K562 (cell line): ENCODE data around the gene FRAT2. TPM values are rescaled to one million over a fixed set of nuclear protein-coding genes. Genes with fewer than 3 reads are reported as not detected.

Experiments used
- ATAC-seq: fragments of 200-7000 bp; cut with Tn5 transposase; 3 replicates; pipeline ENCODE4 v1.9.1; 2020; ENCODE audit warnings: moderate library complexity
- BruUV-seq: library from RNA; stranded (reverse); fragments of 400-500 nt; replicated peaks from 2 replicates; lab custom pipeline; 2021; lab: Mats Ljungman, UMichigan
- CTCF ChIA-PET: fragments of 300-600 bp; formaldehyde crosslinking; extraction: SDS; loops from one replicate; lab custom pipeline; 2021; ENCODE audit warnings: low intra/inter-chr PET ratio; lab: Yijun Ruan, JAX
- POLR2A ChIA-PET: fragments of 300-600, 350-650 bp; sonication (Branson Sonifier 250); formaldehyde crosslinking; extraction: SDS; loops from one replicate; lab custom pipeline; 2021; ENCODE audit warnings: antibody characterized with exemption, inconsistent platforms; lab: Yijun Ruan, JAX
- DNase-seq, 4 experiments: peaks; one replicate each; pipeline versions ENCODE4 v3.0.0 to v3.0.0-alpha.2; 2011 to 2018; ENCODE audit warnings: low spot score in 3 of 4, mixed read lengths in 3 of 4; ENCODE audit errors: extremely low read depth in 1 of 4
- FAIRE-seq: peaks from 2 replicates; lab custom pipeline; 2011; peaks lifted over from hg19 to GRCh38; lab: Jason Lieb, UNC
- H2AFZ ChIP-seq: 2 replicates; pipeline ENCODE4 v1.6.0; 2011; ENCODE audit warnings: low read depth, low read length, control low read depth, inconsistent platforms
- H3K27ac ChIP-seq: fragments of 200-600 bp; 3 replicates; pipeline ENCODE4 v1.8.0; 2011; ENCODE audit warnings: low read depth, mild to moderate bottlenecking, control low read depth, inconsistent platforms, low read length, moderate library complexity, mixed read lengths; ENCODE audit errors: extremely low read depth
- H3K27me3 ChIP-seq, 2 experiments: fragments of 300-600 bp in 1 of 2; 2 replicates in 1 of 2; 3 replicates in 1 of 2; pipeline versions ENCODE4 v1.6.0 to v1.8.0; 2011; ENCODE audit warnings: inconsistent platforms in 2 of 2, low read length in 2 of 2, mild to moderate bottlenecking in 1 of 2, mixed read lengths in 1 of 2, moderate library complexity in 1 of 2; ENCODE audit not compliant: control insufficient read depth in 2 of 2, insufficient read depth in 2 of 2
- H3K36me3 ChIP-seq: fragments of 300-600 bp; 3 replicates; pipeline ENCODE4 v1.8.0; 2011; ENCODE audit warnings: mild to moderate bottlenecking, low read length, inconsistent platforms; ENCODE audit not compliant: control insufficient read depth, insufficient read depth
- H3K4me1 ChIP-seq, 2 experiments: fragments of 200-600 bp in 1 of 2; replicated peaks in 1 of 2; 2 replicates in 1 of 2; 3 replicates in 1 of 2; pipeline versions ENCODE4 v1.5.1 to v1.8.0; 2011; ENCODE audit warnings: inconsistent platforms in 2 of 2, low read length in 2 of 2, mild to moderate bottlenecking in 1 of 2, mixed read lengths in 1 of 2, moderate library complexity in 1 of 2; ENCODE audit not compliant: control insufficient read depth in 2 of 2, insufficient read depth in 2 of 2
- H3K4me2 ChIP-seq: 2 replicates; pipeline ENCODE4 v1.6.1; 2011; ENCODE audit warnings: low read length, control low read depth, inconsistent platforms, mixed read lengths; ENCODE audit not compliant: insufficient read depth
- H3K4me3 ChIP-seq: fragments of 200-600 bp; sonication (generic), shearing (Covaris generic); 2 replicates; pipeline ENCODE4 v1.5.1; 2016; ENCODE audit warnings: control low read depth, inconsistent platforms
- H3K79me2 ChIP-seq: fragments of 200-600 bp; 3 replicates; pipeline ENCODE4 v1.8.0; 2011; ENCODE audit warnings: low read length, inconsistent platforms; ENCODE audit not compliant: control insufficient read depth, insufficient read depth
- H3K9ac ChIP-seq, 2 experiments: 2 replicates each; pipeline versions ENCODE4 v1.6.0 to v1.6.1; 2011; ENCODE audit warnings: low read depth in 2 of 2, low read length in 2 of 2, control low read depth in 1 of 2, inconsistent platforms in 1 of 2, mild to moderate bottlenecking in 1 of 2, mixed read lengths in 1 of 2; ENCODE audit not compliant: insufficient read depth in 1 of 2
- H3K9me1 ChIP-seq: one replicate; pipeline ENCODE4 v1.6.0; 2011; ENCODE audit warnings: inconsistent platforms, mild to moderate bottlenecking, low read length, moderate library complexity; ENCODE audit not compliant: control insufficient read depth, insufficient read depth
- H3K9me3 ChIP-seq: replicated peaks from 2 replicates; pipeline ENCODE4 v1.5.1; 2011; ENCODE audit warnings: low read depth, low read length, inconsistent platforms; ENCODE audit not compliant: control insufficient read depth, insufficient read depth
- H4K20me1 ChIP-seq: replicated peaks from 2 replicates; pipeline ENCODE4 v1.6.1; 2011; ENCODE audit warnings: low read length, inconsistent platforms, mixed read lengths; ENCODE audit not compliant: control insufficient read depth, insufficient read depth
- ARID1B ChIP-seq: fragments of 450-650 bp; IDR thresholded peaks from 2 replicates; pipeline ENCODE4 v1.6.1; 2016; ENCODE audit warnings: antibody characterized with exemption, mild to moderate bottlenecking, inconsistent platforms
- CBFA2T3 ChIP-seq: fragments of 450-650 bp; IDR thresholded peaks from 2 replicates; pipeline ENCODE4 v1.6.1; 2017
- GTF2F1 ChIP-seq: IDR thresholded peaks from 2 replicates; pipeline ENCODE4 v1.6.1; 2011; ENCODE audit warnings: low read depth, low read length, improper control_type of control experiment
- HIVEP1 ChIP-seq: fragments of 250-450 bp; sonication (Bioruptor Pico); IDR thresholded peaks from 2 replicates; pipeline ENCODE4 v1.4.0; 2020; ENCODE audit warnings: mild to moderate bottlenecking
- HMBOX1 ChIP-seq: sonication (generic); IDR thresholded peaks from 2 replicates; pipeline ENCODE4 v1.6.1; 2016
- IRF9 ChIP-seq: fragments of 450-650 bp; IDR thresholded peaks from 2 replicates; pipeline ENCODE4 v1.6.1; 2016; ENCODE audit warnings: missing biosample characterization, missing genetic modification characterization
- KAT7 ChIP-seq: sonication (generic); formaldehyde crosslinking; IDR thresholded peaks from 2 replicates; pipeline ENCODE4 v1.8.0; 2022; ENCODE audit warnings: missing genetic modification reagents, mild to moderate bottlenecking, borderline replicate concordance
- KDM1A ChIP-seq, 2 experiments: fragments of 450-650 bp; IDR thresholded peaks; 2 replicates each; pipeline ENCODE4 v1.6.1; 2016; ENCODE audit warnings: mild to moderate bottlenecking in 2 of 2
- MAFF ChIP-seq: IDR thresholded peaks from 2 replicates; pipeline ENCODE4 v1.6.1; 2012; ENCODE audit warnings: low read length, improper control_type of control experiment
- MAFK ChIP-seq: IDR thresholded peaks from 2 replicates; pipeline ENCODE4 v1.6.1; 2011; ENCODE audit warnings: low read length, improper control_type of control experiment
- NFATC3 ChIP-seq: fragments of 450-650 bp; IDR thresholded peaks from 2 replicates; pipeline ENCODE4 v1.6.1; 2017; ENCODE audit warnings: mild to moderate bottlenecking
- RBM17 ChIP-seq: fragments of 200-400 bp; formaldehyde crosslinking; IDR thresholded peaks from 2 replicates; pipeline ENCODE4 v1.6.1; 2017; ENCODE audit warnings: low read depth, mild to moderate bottlenecking, low read length, borderline replicate concordance
- RCOR1 ChIP-seq, 2 experiments: IDR thresholded peaks; 2 replicates each; pipeline ENCODE4 v1.6.1; 2012; ENCODE audit warnings: low read depth in 2 of 2, low read length in 2 of 2, borderline replicate concordance in 1 of 2, improper control_type of control experiment in 1 of 2
- SMARCA4 ChIP-seq: fragments of 450-650 bp; IDR thresholded peaks from 2 replicates; pipeline ENCODE4 v1.6.1; 2016
- ZNF316 ChIP-seq: fragments of 450-650 bp; IDR thresholded peaks from 2 replicates; pipeline ENCODE4 v1.6.1; 2016
- WGBS: fragments of 100-300 bp; shearing (Covaris generic); methylation state at CpG from one replicate; pipeline ENCODE4 v1.1.6; 2016; ENCODE audit warnings: low coverage, mixed read lengths; ENCODE audit not compliant: insufficient coverage; ENCODE audit errors: missing lambda C conversion rate; 5-methylcytosine and 5-hydroxymethylcytosine counted together
- in situ Hi-C: fragments of 300-500 bp; cut with MboI; formaldehyde crosslinking; loops from 4 replicates; pipeline ENCODE4 v1.15.0; 2018; ENCODE audit warnings: inconsistent platforms, mixed read lengths
- intact Hi-C: fragments of 100-400 bp; cut with micrococcal nuclease; formaldehyde crosslinking; loops from 2 replicates; pipeline ENCODE4 v1.14.2; 2022
- polyA plus RNA-seq, 8 experiments: library from polyadenylated mRNA; depleted of rRNA in 4 of 8; stranded (reverse) in 5 of 8; unstranded in 3 of 8; fragments of >200 nt; fragmentation: Nextera tagmentation in 2 of 8; fragmentation: Illumina TruSeq in 1 of 8; extraction: Ambion mirVana in 2 of 8; extraction: Trizol in 1 of 8; gene quantifications; 2 replicates each; pipeline versions ENCODE4 v1.2.1 to v1.2.3, GENCODE V29; 2011 to 2014; ENCODE audit warnings: inconsistent platforms in 1 of 8, missing spikeins in 1 of 8
- total RNA-seq, 7 experiments: library from RNA; depleted of rRNA in 6 of 7; stranded (reverse); fragments of >200 nt in 6 of 7; fragmentation: Illumina TruSeq in 2 of 7; extraction: Trizol in 2 of 7; gene quantifications; 2 replicates each; pipeline versions ENCODE4 v1.2.1 to v1.2.3, GENCODE V29; 2011 to 2021; ENCODE audit warnings: low replicate concordance in 1 of 7

FRAT2 gene
- total and polyA plus RNA-seq, 9 of the 15 experiments (the other 6 are each of a cell fraction or from before 2014, with no cell fraction given): 4.3 to 31.7 (median 19.5) TPM

DNA sequence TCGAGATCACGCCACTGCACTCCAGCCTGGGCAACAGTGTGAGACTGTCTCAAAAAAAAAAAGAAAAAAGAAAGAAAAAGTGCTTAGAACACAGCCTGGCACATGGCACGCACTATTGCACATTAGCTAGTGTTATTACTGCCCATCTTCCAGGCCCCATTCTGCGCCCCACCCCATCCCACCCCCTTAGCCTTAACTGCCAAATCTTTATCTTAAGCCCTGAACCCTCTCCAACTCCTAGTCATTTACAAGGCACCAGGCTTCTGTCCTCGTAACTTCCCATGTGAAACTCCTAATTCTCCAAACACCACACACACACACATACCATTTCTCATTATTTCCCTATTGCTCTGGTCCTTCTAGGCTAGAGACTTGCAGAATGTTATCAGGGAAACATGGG lies 4.8 kb downstream of the FRAT2 start:
- 0 out of 2 replicates have a peak, but pooled peaks have one; percentile 20 for TF ChIP-seq KAT7 (CRISPR knock-in tag)
- TF ChIP-seq NFATC3: no peak
- CTCF ChIA-PET: no interaction called here
- POLR2A ChIA-PET: interaction anchor here (0.5 to 1.9 kb wide), 3 partner anchors 8 to 10 kb away, joined by 3 to 9 read pairs (median 4); no protein-coding TSS in a partner anchor
- in situ Hi-C loops: no loop called here
- intact Hi-C loops: loop anchor here (5.0 kb wide), 1 partner anchor 37 kb away; the partner anchor contains the start of gene ARHGAP19
- Histone ChIP-seq H3K4me2 (peak overlapping the region; percentile 49), H3K79me2 (peaks cover 51% of the 10 kb centered on the region), H3K4me3 (no peak overlapping the region), H3K36me3 (peaks cover 27% of the 10 kb centered on the region), H3K4me1 (peaks cover 29 to 32% of the 10 kb centered on the region in 2 experiments), H3K27me3 (no peaks in the 10 kb centered on the region), H2AFZ (no peak overlapping the region), H3K9ac (no peak overlapping the region), H3K9me3 (no peaks in the 10 kb centered on the region), H3K9me1 (no peaks in the 10 kb centered on the region), H4K20me1 (no peaks in the 10 kb centered on the region), H3K27ac (peak overlapping the region; percentile 43; the same call in 2 of the 3 replicates)
- BruUV-seq: no TSS peak
- ATAC-seq (no peak), DNase-seq (no peak), FAIRE-seq (no peak)
- WGBS: 25% methylated on average over 1 of the region's 5 CpGs

DNA sequence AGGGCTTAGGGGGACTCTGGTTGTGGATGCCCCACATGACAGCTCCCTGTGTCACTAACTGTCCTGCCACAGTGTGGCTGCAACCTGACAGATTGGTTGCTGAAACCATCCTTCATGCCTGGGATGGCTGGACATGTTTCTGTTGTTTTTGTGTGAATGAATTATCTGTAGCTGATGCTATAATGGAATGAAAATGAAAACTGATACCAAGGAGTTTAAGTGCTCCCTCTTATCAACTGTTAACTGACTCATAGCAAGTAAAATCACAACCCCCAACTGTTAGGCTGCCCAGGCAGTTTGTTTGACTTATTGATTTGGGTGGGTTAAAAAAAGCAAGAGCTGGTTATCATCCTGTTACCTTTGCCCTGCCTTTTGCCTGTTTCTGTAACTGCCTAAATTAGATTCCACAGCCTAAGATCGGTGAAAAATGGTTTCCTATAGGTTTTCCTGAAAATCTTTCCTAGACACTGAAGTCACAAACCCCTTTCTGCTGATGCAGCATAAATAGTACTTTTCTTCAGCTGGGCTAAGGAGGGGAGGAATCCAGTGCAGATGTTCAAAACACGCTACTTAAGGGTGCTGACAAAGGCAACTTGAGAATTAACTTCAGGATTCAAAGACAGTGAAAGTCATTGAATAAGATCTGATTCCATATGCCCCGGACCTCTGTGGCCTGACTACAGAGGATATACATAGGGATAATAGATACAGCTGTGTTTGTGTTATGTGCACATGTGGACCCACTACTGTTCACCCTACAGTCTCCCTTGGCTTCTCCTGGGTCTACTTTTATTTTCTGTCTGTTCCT lies 5.7 kb downstream of the FRAT2 start:
- POLR2A ChIA-PET: interaction anchor here (0.5 to 1.4 kb wide), 8 partner anchors 9 to 172 kb away, joined by 3 to 4 read pairs (median 4); no protein-coding TSS in a partner anchor
- intact Hi-C loops (no loop called here), in situ Hi-C loops (no loop called here)
- ATAC-seq (no peak), FAIRE-seq (no peak), DNase-seq (no peak)
- Histone ChIP-seq H3K27ac (no peak overlapping the region), H3K27me3 (no peaks in the 10 kb centered on the region), H3K79me2 (peaks cover 49% of the 10 kb centered on the region), H3K4me1 (peaks cover 23 to 29% of the 10 kb centered on the region in 2 experiments), H3K9ac (no peak overlapping the region; a peak in 1 of 4 replicates), H3K9me1 (no peaks in the 10 kb centered on the region), H3K4me2 (peak overlapping the region; percentile 37; the same call in 1 of the 2 replicates), H3K4me3 (no peak overlapping the region), H3K36me3 (peaks cover 27% of the 10 kb centered on the region), H4K20me1 (no peaks in the 10 kb centered on the region), H3K9me3 (no peaks in the 10 kb centered on the region), H2AFZ (no peak overlapping the region)
- CTCF ChIA-PET: no interaction called here
- BruUV-seq: no TSS peak
- 27% methylated on average over 3 of the region's 3 CpGs for WGBS
- TF ChIP-seq HMBOX1 (peak; percentile 95), CBFA2T3 (peak; percentile 62), ZNF316 (peak; percentile 97), IRF9 (tag) (no peak), MAFK (peak; percentile 96), GTF2F1 (no peak), RCOR1 (IDR thresholded peaks at IDR 0.05; ENCODE audit: borderline replicate concordance in 1 of 2, low read depth in 2 of 2, low read length in 2 of 2) (0 out of 4 replicates have a peak, but pooled peaks of 1 of the 2 experiments have one; percentile 24), HIVEP1 (CRISPR knock-in tag) (no peak), MAFF (peak; percentile 98), RBM17 (no peak), ARID1B (peak; percentile 18; the same call in 1 of the 2 replicates), KDM1A (IDR thresholded peaks at IDR 0.05) (peak; percentile 54 to 61; a peak in 2 of 4 replicates), SMARCA4 (no peak)
